ENCODE results near the gene WDR36.

WDR36 gene

DNA sequence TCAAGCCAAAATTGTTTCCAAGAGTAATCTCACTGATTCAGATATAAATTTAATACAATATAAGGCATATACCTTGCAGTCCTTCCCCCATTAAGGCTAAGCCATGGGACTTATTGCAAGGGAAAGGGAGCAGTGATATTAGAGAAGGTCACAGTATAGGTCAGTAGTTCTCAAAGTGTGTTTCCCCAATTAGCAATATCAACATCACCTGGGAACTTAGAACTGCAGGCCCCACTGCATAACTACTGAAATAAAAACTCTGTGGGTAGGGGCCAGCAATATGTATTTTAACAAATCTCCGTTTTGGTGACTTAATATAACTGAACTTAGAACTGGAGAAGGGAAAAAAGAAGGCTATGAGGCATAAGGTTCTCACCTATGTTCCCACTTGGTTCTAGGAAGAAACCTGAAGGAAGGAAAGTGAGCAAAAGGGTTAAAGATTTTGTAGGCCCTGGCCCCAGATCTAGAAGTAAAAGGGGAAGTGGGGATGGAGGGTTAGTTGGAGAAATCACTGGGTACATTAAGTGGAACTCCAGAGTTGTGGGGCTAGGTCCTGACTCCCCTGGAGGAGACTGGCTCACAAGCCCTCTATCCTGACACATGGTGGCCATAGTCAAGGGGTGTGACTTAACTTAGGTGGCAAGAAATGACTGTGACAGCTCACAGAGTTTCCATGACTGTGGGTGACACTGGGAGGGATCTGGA, 40.7 kb downstream of the WDR36 start:
- DNase-seq (ENCODE audit: low spot score), result no peak
- in situ Hi-C loops (cut with MboI; ENCODE audit: low sequenced_read_pairs, unreplicated experiment), result no loop called here
- TF ChIP-seq, protein P1, sequence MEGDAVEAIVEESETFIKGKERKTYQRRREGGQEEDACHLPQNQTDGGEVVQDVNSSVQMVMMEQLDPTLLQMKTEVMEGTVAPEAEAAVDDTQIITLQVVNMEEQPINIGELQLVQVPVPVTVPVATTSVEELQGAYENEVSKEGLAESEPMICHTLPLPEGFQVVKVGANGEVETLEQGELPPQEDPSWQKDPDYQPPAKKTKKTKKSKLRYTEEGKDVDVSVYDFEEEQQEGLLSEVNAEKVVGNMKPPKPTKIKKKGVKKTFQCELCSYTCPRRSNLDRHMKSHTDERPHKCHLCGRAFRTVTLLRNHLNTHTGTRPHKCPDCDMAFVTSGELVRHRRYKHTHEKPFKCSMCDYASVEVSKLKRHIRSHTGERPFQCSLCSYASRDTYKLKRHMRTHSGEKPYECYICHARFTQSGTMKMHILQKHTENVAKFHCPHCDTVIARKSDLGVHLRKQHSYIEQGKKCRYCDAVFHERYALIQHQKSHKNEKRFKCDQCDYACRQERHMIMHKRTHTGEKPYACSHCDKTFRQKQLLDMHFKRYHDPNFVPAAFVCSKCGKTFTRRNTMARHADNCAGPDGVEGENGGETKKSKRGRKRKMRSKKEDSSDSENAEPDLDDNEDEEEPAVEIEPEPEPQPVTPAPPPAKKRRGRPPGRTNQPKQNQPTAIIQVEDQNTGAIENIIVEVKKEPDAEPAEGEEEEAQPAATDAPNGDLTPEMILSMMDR (IDR thresholded peaks at IDR 0.05; ENCODE audit: borderline replicate concordance, control extremely low read depth, extremely low read depth, insufficient read depth, missing control alignments), result no peak

- TF ChIP-seq, protein P1 (IDR thresholded peaks at IDR 0.05; ENCODE audit: borderline replicate concordance, control extremely low read depth, extremely low read depth, insufficient read depth, missing control alignments), result no peak
- DNase-seq (ENCODE audit: low spot score), result no peak
- in situ Hi-C loops (cut with MboI; ENCODE audit: low sequenced_read_pairs, unreplicated experiment), result no loop called here
These were observed 41.2 kb downstream of the WDR36 start for GRCh38 chr5:111133436-111133751.

- DNase-seq (ENCODE audit: low spot score), result no peak
- TF ChIP-seq, protein P1 (IDR thresholded peaks at IDR 0.05; ENCODE audit: borderline replicate concordance, control extremely low read depth, extremely low read depth, insufficient read depth, missing control alignments), result no peak
- in situ Hi-C loops (cut with MboI; ENCODE audit: low sequenced_read_pairs, unreplicated experiment), result no loop called here
These were observed 41.9 kb downstream of the WDR36 start for GRCh38 chr5:111134087-111134486.

DNA sequence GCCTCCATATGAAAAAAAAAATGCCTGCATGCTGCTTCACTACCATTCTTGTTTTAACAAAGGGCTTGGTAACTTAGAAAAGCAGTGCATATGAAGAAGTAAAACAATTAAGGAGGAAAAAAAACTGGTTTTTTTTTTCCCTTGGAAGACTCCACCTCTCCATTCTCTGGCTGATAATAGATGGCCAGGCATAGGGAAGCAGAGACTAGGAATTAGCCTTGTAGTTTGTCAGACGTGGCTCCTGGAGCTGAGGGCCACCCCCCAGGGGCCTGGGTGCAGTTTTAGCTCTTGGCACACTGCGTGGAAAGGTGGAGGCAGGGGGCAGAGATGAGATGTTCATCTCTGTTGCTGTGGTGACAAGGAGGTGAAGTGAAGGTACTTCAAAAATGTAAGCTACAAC, 42.7 kb downstream of the WDR36 start:
- TF ChIP-seq, protein P1 (IDR thresholded peaks at IDR 0.05; ENCODE audit: borderline replicate concordance, control extremely low read depth, extremely low read depth, insufficient read depth, missing control alignments), result no peak
- in situ Hi-C loops (cut with MboI; ENCODE audit: low sequenced_read_pairs, unreplicated experiment), result no loop called here
- DNase-seq (ENCODE audit: low spot score), result no peak

GRCh38 chr5:111135363-111135762, 43.2 kb downstream of the WDR36 start:
- TF ChIP-seq, protein P1 (IDR thresholded peaks at IDR 0.05; ENCODE audit: borderline replicate concordance, control extremely low read depth, extremely low read depth, insufficient read depth, missing control alignments), result no peak
- in situ Hi-C loops (cut with MboI; ENCODE audit: low sequenced_read_pairs, unreplicated experiment), result no loop called here
- no peak for DNase-seq (ENCODE audit: low spot score)

DNA sequence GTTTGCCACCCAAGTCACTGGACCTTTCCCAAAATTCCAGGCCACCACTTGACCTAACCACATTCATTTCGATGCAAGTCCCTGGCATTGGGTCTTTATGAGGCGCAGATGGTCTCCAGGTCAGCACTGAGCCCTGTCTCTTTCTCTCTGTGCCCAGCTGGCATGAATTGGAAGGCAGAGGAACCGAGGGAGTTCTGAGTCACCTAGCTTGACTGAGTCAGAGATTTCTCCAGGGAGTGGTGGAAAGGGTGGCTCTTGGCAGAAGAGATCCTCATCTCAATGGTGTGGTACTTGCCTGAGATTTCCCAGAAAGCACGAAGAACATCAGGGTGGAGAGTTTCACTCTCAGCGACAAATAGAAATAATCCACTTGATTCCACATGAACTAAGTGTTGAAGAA, 43.8 kb downstream of the WDR36 start:
- TF ChIP-seq, protein P1 (IDR thresholded peaks at IDR 0.05; ENCODE audit: borderline replicate concordance, control extremely low read depth, extremely low read depth, insufficient read depth, missing control alignments), result no peak
- in situ Hi-C loops (cut with MboI; ENCODE audit: low sequenced_read_pairs, unreplicated experiment), result no loop called here
- DNase-seq (ENCODE audit: low spot score), result no peak

All from GM13976 (cell line).